IMR-90 (cell line): Measurements from ENCODE around the gene BTLA. TPM values are rescaled to one million over a fixed set of nuclear protein-coding genes. Genes with fewer than 3 reads are reported as not detected.

Experiments
- ATAC-seq: fragments of 200-7000 bp; cut with Tn5 transposase; 2 replicates; pipeline ENCODE4 v1.9.1; 2020; ENCODE audit warnings: low read depth, mild to moderate bottlenecking, moderate library complexity
- BruUV-seq: library from RNA; stranded (reverse); fragments of 400-500 nt; replicated peaks from 2 replicates; lab custom pipeline; 2021; lab: Mats Ljungman, UMichigan
- CTCF ChIA-PET: fragments of 300-600 bp; formaldehyde crosslinking; extraction: SDS; loops from one replicate; lab custom pipeline; 2021; ENCODE audit warnings: antibody characterized with exemption; lab: Yijun Ruan, JAX
- POLR2A ChIA-PET: fragments of 300-600 bp; sonication (Branson Sonifier 250); formaldehyde crosslinking; loops from one replicate; lab custom pipeline; 2022; ENCODE audit warnings: antibody characterized with exemption; ENCODE audit not compliant: unreplicated experiment; lab: Charles Lee
- DNase-seq: peaks from one replicate; pipeline ENCODE4 v3.0.0; 2013
- H2AFZ ChIP-seq: replicated peaks from 2 replicates; pipeline ENCODE3; 2013; ENCODE audit warnings: low read length, mild to moderate bottlenecking; ENCODE audit not compliant: poor library complexity
- H2AK5ac ChIP-seq: 2 replicates; pipeline ENCODE4 v1.6.1; 2013; ENCODE audit warnings: low read depth, low read length, inconsistent platforms
- H2AK9ac ChIP-seq: replicated peaks from 2 replicates; pipeline ENCODE3; 2013; ENCODE audit warnings: mild to moderate bottlenecking, low read depth, low read length, moderate library complexity; ENCODE audit not compliant: poor library complexity
- H2BK120ac ChIP-seq: 2 replicates; pipeline ENCODE4 v1.6.1; 2013; ENCODE audit warnings: low read depth, low read length, inconsistent platforms
- H2BK15ac ChIP-seq: 3 replicates; pipeline ENCODE4 v1.6.1; 2013; ENCODE audit warnings: low read depth, low read length, inconsistent platforms
- H2BK20ac ChIP-seq: 2 replicates; pipeline ENCODE4 v1.6.1; 2013; ENCODE audit warnings: low read depth, mild to moderate bottlenecking, inconsistent platforms, low read length, moderate library complexity
- H2BK5ac ChIP-seq: 2 replicates; pipeline ENCODE4 v1.6.1; 2013; ENCODE audit warnings: mild to moderate bottlenecking, low read depth, low read length, inconsistent platforms; ENCODE audit not compliant: poor library complexity, severe bottlenecking
- H3K14ac ChIP-seq: replicated peaks from 2 replicates; pipeline ENCODE4 v1.6.1; 2013; ENCODE audit warnings: low read depth, low read length, inconsistent platforms
- H3K18ac ChIP-seq: 2 replicates; pipeline ENCODE4 v1.6.1; 2013; ENCODE audit warnings: low read depth, low read length, control low read depth
- H3K23ac ChIP-seq: 2 replicates; pipeline ENCODE4 v1.6.1; 2013; ENCODE audit warnings: low read depth, low read length, inconsistent platforms
- H3K27ac ChIP-seq: 2 replicates; pipeline ENCODE4 v1.5.1; 2013; ENCODE audit warnings: mild to moderate bottlenecking, control low read depth, low read length; ENCODE audit not compliant: insufficient read depth
- H3K27me3 ChIP-seq: 2 replicates; pipeline ENCODE4 v1.6.1; 2013; ENCODE audit warnings: low read length; ENCODE audit not compliant: control insufficient read depth, insufficient read depth
- H3K36me3 ChIP-seq: 2 replicates; pipeline ENCODE4 v1.6.1; 2013; ENCODE audit warnings: low read length, mixed read lengths; ENCODE audit not compliant: control insufficient read depth, insufficient read depth
- H3K4ac ChIP-seq: 2 replicates; pipeline ENCODE4 v1.6.1; 2013; ENCODE audit warnings: low read depth, low read length, inconsistent platforms
- H3K4me1 ChIP-seq: 2 replicates; pipeline ENCODE4 v1.6.1; 2013; ENCODE audit warnings: low read length, mixed read lengths; ENCODE audit not compliant: control insufficient read depth, insufficient read depth
- H3K4me2 ChIP-seq: 2 replicates; pipeline ENCODE4 v1.6.1; 2013; ENCODE audit warnings: low read depth, mild to moderate bottlenecking, control low read depth, low read length, moderate library complexity
- H3K4me3 ChIP-seq: 2 replicates; pipeline ENCODE4 v1.5.1; 2013; ENCODE audit warnings: low read depth, mild to moderate bottlenecking, control low read depth, low read length, moderate library complexity; ENCODE audit not compliant: insufficient read depth
- H3K56ac ChIP-seq: 2 replicates; pipeline ENCODE4 v1.6.1; 2013; ENCODE audit warnings: low read length, inconsistent platforms; ENCODE audit not compliant: insufficient read depth; ENCODE audit errors: extremely low read depth
- H3K79me1 ChIP-seq, 2 experiments: 2 replicates each; pipeline ENCODE4 v1.6.1; 2013; ENCODE audit warnings: low read length in 2 of 2, inconsistent platforms in 1 of 2, low read depth in 1 of 2
- H3K9ac ChIP-seq: 2 replicates; pipeline ENCODE4 v1.6.1; 2013; ENCODE audit warnings: low read depth, low read length, control low read depth
- H3K9me1 ChIP-seq: 2 replicates; pipeline ENCODE4 v1.6.1; 2013; ENCODE audit warnings: low read length, inconsistent platforms; ENCODE audit not compliant: insufficient read depth
- H3K9me3 ChIP-seq: 2 replicates; pipeline ENCODE4 v1.6.1; 2013; ENCODE audit warnings: low read length; ENCODE audit not compliant: control insufficient read depth, insufficient read depth
- H4K20me1 ChIP-seq: 2 replicates; pipeline ENCODE4 v1.6.1; 2013; ENCODE audit warnings: low read length, inconsistent platforms; ENCODE audit not compliant: insufficient read depth
- H4K5ac ChIP-seq: 2 replicates; pipeline ENCODE4 v1.6.1; 2013; ENCODE audit warnings: mild to moderate bottlenecking, low read depth, low read length, control low read depth
- H4K8ac ChIP-seq, 2 experiments: 2 replicates each; pipeline ENCODE4 v1.6.1; 2013; ENCODE audit warnings: low read depth in 2 of 2, low read length in 2 of 2, control low read depth in 1 of 2, inconsistent platforms in 1 of 2
- H4K91ac ChIP-seq: 2 replicates; pipeline ENCODE4 v1.6.1; 2013; ENCODE audit warnings: low read depth, low read length, inconsistent platforms; ENCODE audit not compliant: insufficient read depth
- CHD1 ChIP-seq: IDR thresholded peaks from 2 replicates; pipeline ENCODE4 v1.6.1; 2012; ENCODE audit warnings: low read depth, low read length, improper control_type of control experiment
- RCOR1 ChIP-seq: IDR thresholded peaks from 2 replicates; pipeline ENCODE4 v1.6.1; 2012; ENCODE audit warnings: mild to moderate bottlenecking, low read length, improper control_type of control experiment; ENCODE audit not compliant: insufficient replicate concordance
- WGBS, 2 experiments: methylation state at CpG; one replicate each; pipeline versions ENCODE4 v1.1.5 to v1.1.7; 2013; ENCODE audit warnings: missing lambda C conversion rate in 2 of 2; ENCODE audit not compliant: insufficient read length in 1 of 2; ENCODE audit errors: extremely low coverage in 2 of 2; 5-methylcytosine and 5-hydroxymethylcytosine counted together
- dilution Hi-C: fragments of 300-500 bp; cut with HindIII; formaldehyde crosslinking; loops from one replicate; pipeline ENCODE4 v1.14.3; 2018; ENCODE audit warnings: low sequenced_read_pairs; ENCODE audit not compliant: unreplicated experiment
- in situ Hi-C: fragments of 300-500 bp; cut with MboI; formaldehyde crosslinking; loops from 3 replicates; pipeline ENCODE4 v1.14.3; 2019; ENCODE audit warnings: low sequenced_read_pairs, inconsistent platforms, mixed read lengths
- intact Hi-C: fragments of 100-400 bp; cut with micrococcal nuclease; formaldehyde crosslinking; loops from 2 replicates; pipeline ENCODE4 v1.10.0; 2022
- polyA plus RNA-seq, 3 experiments: library from polyadenylated mRNA; depleted of rRNA; stranded (reverse); fragments of >200 nt; gene quantifications; 2 replicates each; pipeline ENCODE4 v1.2.3, GENCODE V29; 2012; ENCODE audit warnings: low replicate concordance in 1 of 3
- total RNA-seq: library from RNA; depleted of rRNA; stranded (reverse); fragments of >200 nt; gene quantifications from 2 replicates; pipeline ENCODE4 v1.2.3, GENCODE V29; 2012

Gene BTLA
- total and polyA plus RNA-seq, 2 of the 4 experiments (the other 2 are of a cell fraction) = not detected

DNA sequence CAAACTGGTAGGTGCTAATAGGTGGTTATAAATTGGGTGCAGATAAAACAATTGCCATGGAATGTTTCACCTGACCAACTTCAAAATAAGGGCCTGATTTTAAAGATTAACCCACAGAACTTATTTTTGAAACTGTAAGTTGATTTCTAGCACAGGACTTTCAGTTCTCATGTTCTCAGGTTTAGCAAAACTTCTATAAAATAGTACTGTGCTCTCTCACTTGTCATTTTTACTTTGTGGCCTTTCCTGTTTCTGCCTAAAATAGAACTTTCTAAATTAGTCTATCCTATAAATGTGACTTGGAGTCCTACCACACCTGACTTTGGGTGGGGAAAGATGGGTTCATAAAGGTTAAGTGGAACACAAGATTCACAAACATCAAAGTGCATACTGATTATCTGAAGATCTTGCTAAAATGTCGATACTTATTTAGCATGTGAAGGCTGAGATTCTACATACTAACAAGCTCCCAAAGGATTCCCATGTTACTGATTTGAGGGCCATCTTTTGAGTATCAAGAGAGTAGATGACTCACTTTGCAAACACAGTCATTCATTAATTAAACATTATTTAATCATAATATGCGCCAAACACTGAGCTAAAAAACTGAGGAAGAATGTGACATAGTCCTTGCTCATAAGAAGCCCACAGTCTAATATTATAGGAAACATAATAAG lies 38.6 kb downstream of the BTLA start:
- Histone ChIP-seq H4K91ac (no peak overlapping the region), H2BK15ac (no peak overlapping the region), H4K5ac (no peak overlapping the region), H2BK5ac (no peak overlapping the region), H4K20me1 (no peaks in the 10 kb centered on the region), H2BK120ac (no peak overlapping the region), H4K8ac (no peak overlapping the region), H3K56ac (no peak overlapping the region), H3K4ac (no peak overlapping the region), H3K4me3 (no peak overlapping the region), H3K9ac (no peak overlapping the region), H3K27ac (no peak overlapping the region), H2AK5ac (no peak overlapping the region), H2BK20ac (no peak overlapping the region), H3K79me1 (no peaks in the 10 kb centered on the region), H3K36me3 (no peaks in the 10 kb centered on the region), H3K9me1 (no peaks in the 10 kb centered on the region), H3K18ac (no peak overlapping the region), H3K4me1 (no peaks in the 10 kb centered on the region), H3K23ac (no peak overlapping the region), H2AFZ (no peak overlapping the region), H3K4me2 (no peak overlapping the region), H2AK9ac (no peak overlapping the region), H3K14ac (no peak overlapping the region), H3K27me3 (no peaks in the 10 kb centered on the region; the same call in 1 of the 2 replicates), H3K9me3 (no peaks in the 10 kb centered on the region)
- ChIA-PET CTCF (interaction anchor here (0.5 kb wide), 2 partner anchors 11 to 130 kb away, joined by 3 to 4 read pairs; no protein-coding TSS in a partner anchor), POLR2A (no interaction called here)
- ATAC-seq (no peak), DNase-seq (no peak)
- TF ChIP-seq RCOR1 (no peak), CHD1 (no peak)
- dilution Hi-C loops = no loop called here
- BruUV-seq = no TSS peak
- in situ Hi-C loops = no loop called here
- WGBS, 2 experiments = no CpG with 5 or more reads among the region's 2 CpGs
- intact Hi-C loops = no loop called here
